ENCODE data around the gene SLC39A5. TPM values are rescaled to one million over a fixed set of nuclear protein-coding genes. Genes with fewer than 3 reads are reported as not detected.

Gene SLC39A5
- total and polyA plus RNA-seq, 2 experiments from 2014 or later = not detected

GRCh38 chr12:56189099-56189917 lies 40.5 kb upstream of the SLC39A5 start, which contains the start of gene SMARCC2:
Gene SMARCC2, minus strand, starts transcription at chr12:56189483. Its CDS starts 22 bp downstream, at chr12:56189461.
- peaks cover 8% of the 10 kb centered on the region; the same call in 1 of the 2 replicates for H3F3A ChIP-seq (ENCODE audit: insufficient read depth)
- peak within 1 kb of the TSS; percentile 83 for H3K9ac ChIP-seq
- H3K79me2 ChIP-seq (ENCODE audit: insufficient read depth) = peaks cover 50% of the 10 kb centered on the region
- no peak for TF ChIP-seq EZH2phosphoT487 (IDR thresholded peaks at IDR 0.05; ENCODE audit: insufficient read depth, low read depth)
- TF ChIP-seq EZH2 (IDR thresholded peaks at IDR 0.05; ENCODE audit: insufficient read depth, poor library complexity, severe bottlenecking) = no peak
- H3K4me3 ChIP-seq = peak within 1 kb of the TSS; percentile 100
- no peaks in the 10 kb centered on the region for H3K27me3 ChIP-seq (replicated peaks; ENCODE audit: insufficient read depth)
- 1% methylated on average over 28 to 74 of the region's 93 CpGs for whole genome bisulfite sequencing, 2 experiments (ENCODE audit: low coverage in 1 of 2, low lambda C conversion rate in 2 of 2, missing lambda C conversion rate in 2 of 2)
- no peaks in the 10 kb centered on the region for H4K20me1 ChIP-seq (ENCODE audit: insufficient read depth)
- DNase-seq = peak; percentile 95
- H3K4me1 ChIP-seq (ENCODE audit: insufficient read depth) = peaks cover 11% of the 10 kb centered on the region; the same call in 1 of the 2 replicates
- in situ Hi-C loops (cut with MboI) = no loop called here
- peak within 1 kb of the TSS; percentile 64 for H3K27ac ChIP-seq
- H3K9me2 ChIP-seq (ENCODE audit: insufficient read depth) = no peaks in the 10 kb centered on the region
- peak within 1 kb of the TSS; percentile 100 for H3K4me2 ChIP-seq (ENCODE audit: unreplicated experiment)
- H3K36me3 ChIP-seq (ENCODE audit: low read depth) = peaks cover 15% of the 10 kb centered on the region
- H3K9me3 ChIP-seq (ENCODE audit: low read depth) = no peaks in the 10 kb centered on the region
- H2AFZ ChIP-seq = peak within 1 kb of the TSS; percentile 100

GRCh38 chr12:56189918-56190694 lies 39.7 kb upstream of the SLC39A5 start:
- H3K4me2 ChIP-seq (ENCODE audit: unreplicated experiment) = peak overlapping the region; percentile 100
- no peaks in the 10 kb centered on the region for H3K9me2 ChIP-seq (ENCODE audit: insufficient read depth)
- H3K9ac ChIP-seq = peak overlapping the region; percentile 83
- no peak for TF ChIP-seq EZH2phosphoT487 (IDR thresholded peaks at IDR 0.05; ENCODE audit: insufficient read depth, low read depth)
- no peak for TF ChIP-seq EZH2 (IDR thresholded peaks at IDR 0.05; ENCODE audit: insufficient read depth, poor library complexity, severe bottlenecking)
- H3K79me2 ChIP-seq (ENCODE audit: insufficient read depth) = peaks cover 42% of the 10 kb centered on the region
- WGBS, 2 experiments (ENCODE audit: low coverage in 1 of 2, low lambda C conversion rate in 2 of 2, missing lambda C conversion rate in 2 of 2) = 2% methylated on average over 41 to 42 of the region's 42 CpGs
- peak overlapping the region; percentile 100 for H3K4me3 ChIP-seq
- peak overlapping the region; percentile 100 for H2AFZ ChIP-seq
- no peaks in the 10 kb centered on the region for H4K20me1 ChIP-seq (ENCODE audit: insufficient read depth)
- no peaks in the 10 kb centered on the region for H3K27me3 ChIP-seq (replicated peaks; ENCODE audit: insufficient read depth)
- in situ Hi-C loops (cut with MboI) = no loop called here
- H3F3A ChIP-seq (ENCODE audit: insufficient read depth) = peaks cover 11% of the 10 kb centered on the region; the same call in 1 of the 2 replicates
- H3K27ac ChIP-seq = peak overlapping the region; percentile 64
- peak; percentile 84 for DNase-seq
- H3K36me3 ChIP-seq (ENCODE audit: low read depth) = peaks cover 7% of the 10 kb centered on the region; the same call in 1 of the 2 replicates
- no peaks in the 10 kb centered on the region for H3K9me3 ChIP-seq (ENCODE audit: low read depth)
- peaks cover 11% of the 10 kb centered on the region; the same call in 1 of the 2 replicates for H3K4me1 ChIP-seq (ENCODE audit: insufficient read depth)

DNA sequence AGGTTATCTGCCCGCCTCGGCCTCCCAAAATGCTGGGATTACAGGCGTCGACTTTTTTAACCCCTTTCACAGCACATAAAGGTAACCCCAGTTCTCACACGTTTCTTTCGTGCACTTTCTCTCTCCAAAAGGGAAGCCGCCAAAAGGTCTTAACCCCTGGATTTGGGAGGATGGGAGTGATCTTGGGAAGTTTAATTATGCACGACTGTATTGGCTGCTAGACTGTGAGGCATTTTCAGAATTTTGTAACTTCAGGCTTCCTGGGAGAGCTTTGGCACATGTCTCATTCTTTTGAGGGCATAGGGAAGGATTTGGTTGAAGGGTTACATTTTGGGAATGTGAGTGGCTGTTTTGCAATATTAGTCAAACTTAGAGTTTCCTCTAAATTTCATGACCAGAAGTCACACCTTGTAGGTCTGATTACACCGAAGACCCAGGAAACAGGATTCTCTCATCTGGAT lies 39.1 kb upstream of the SLC39A5 start:
- H3K9me2 ChIP-seq (ENCODE audit: insufficient read depth) = no peaks in the 10 kb centered on the region
- no peaks in the 10 kb centered on the region for H3K27me3 ChIP-seq (replicated peaks; ENCODE audit: insufficient read depth)
- no peaks in the 10 kb centered on the region for H4K20me1 ChIP-seq (ENCODE audit: insufficient read depth)
- no peak overlapping the region for H3K27ac ChIP-seq
- DNase-seq = peak; percentile 27
- peaks cover 4% of the 10 kb centered on the region; the same call in 1 of the 2 replicates for H3K36me3 ChIP-seq (ENCODE audit: low read depth)
- peaks cover 11% of the 10 kb centered on the region; the same call in 1 of the 2 replicates for H3F3A ChIP-seq (ENCODE audit: insufficient read depth)
- H2AFZ ChIP-seq = peak overlapping the region; percentile 100
- H3K4me1 ChIP-seq (ENCODE audit: insufficient read depth) = peaks cover 11% of the 10 kb centered on the region; the same call in 1 of the 2 replicates
- no peaks in the 10 kb centered on the region for H3K9me3 ChIP-seq (ENCODE audit: low read depth)
- H3K4me2 ChIP-seq (ENCODE audit: unreplicated experiment) = peak overlapping the region; percentile 100
- H3K9ac ChIP-seq = peak overlapping the region; percentile 83
- TF ChIP-seq EZH2 (IDR thresholded peaks at IDR 0.05; ENCODE audit: insufficient read depth, poor library complexity, severe bottlenecking) (no peak), EZH2phosphoT487 (IDR thresholded peaks at IDR 0.05; ENCODE audit: insufficient read depth, low read depth) (no peak)
- H3K79me2 ChIP-seq (ENCODE audit: insufficient read depth) = peaks cover 36% of the 10 kb centered on the region
- in situ Hi-C loops (cut with MboI) = no loop called here
- peak overlapping the region; percentile 100 for H3K4me3 ChIP-seq
- WGBS, 2 experiments (ENCODE audit: low coverage in 1 of 2, low lambda C conversion rate in 2 of 2, missing lambda C conversion rate in 2 of 2) = 26% methylated on average over 9 of the region's 9 CpGs

GRCh38 chr12:56192582-56192981 lies 37.3 kb upstream of the SLC39A5 start:
- Histone ChIP-seq H3K27ac (no peak overlapping the region), H3K4me2 (ENCODE audit: unreplicated experiment) (no peak overlapping the region), H3K79me2 (ENCODE audit: insufficient read depth) (peaks cover 17% of the 10 kb centered on the region), H2AFZ (no peak overlapping the region), H3K4me1 (ENCODE audit: insufficient read depth) (peaks cover 10% of the 10 kb centered on the region), H3K9ac (no peak overlapping the region), H4K20me1 (ENCODE audit: insufficient read depth) (no peaks in the 10 kb centered on the region), H3F3A (ENCODE audit: insufficient read depth) (peaks cover 21% of the 10 kb centered on the region), H3K27me3 (replicated peaks; ENCODE audit: insufficient read depth) (no peaks in the 10 kb centered on the region), H3K36me3 (ENCODE audit: low read depth) (no peaks in the 10 kb centered on the region), H3K9me3 (ENCODE audit: low read depth) (no peaks in the 10 kb centered on the region), H3K4me3 (no peak overlapping the region), H3K9me2 (ENCODE audit: insufficient read depth) (no peaks in the 10 kb centered on the region)
- in situ Hi-C loops (cut with MboI) = no loop called here
- TF ChIP-seq EZH2 (IDR thresholded peaks at IDR 0.05; ENCODE audit: insufficient read depth, poor library complexity, severe bottlenecking) (no peak), EZH2phosphoT487 (IDR thresholded peaks at IDR 0.05; ENCODE audit: insufficient read depth, low read depth) (no peak)
- no peak for DNase-seq
